Myocyte (in vitro differentiated cells): Measurements from ENCODE around the gene DRD3. TPM values are rescaled to one million over a fixed set of nuclear protein-coding genes. Genes with fewer than 3 reads are reported as not detected.

Experiments
- DNase-seq: peaks from one replicate; pipeline ENCODE4 v3.0.0-alpha.2; 2012; ENCODE audit warnings: low read depth
- total RNA-seq: library from RNA; depleted of rRNA; stranded (reverse); fragments of >200 nt; gene quantifications from 2 replicates; pipeline ENCODE4 v1.2.3, GENCODE V29; 2014

DRD3 gene
- total RNA-seq, 1 donor from 2014 or later: not detected

GRCh38 chr3:114078126-114078525 is 100.7 kb downstream of the DRD3 start:
- no peak for DNase-seq

Other genes starting within 250 kb of the DRD3 start
- gene ZDHHC23, start 231.0 kb downstream of the DRD3 start, total RNA-seq: 0.11 TPM in 1 of 2 replicates, not detected in the other
- 1.4 TPM in 2 replicates for gene CCDC191, start 122.5 kb downstream of the DRD3 start, total RNA-seq
- gene QTRT2, start 122.3 kb downstream of the DRD3 start, total RNA-seq: 8.0 and 12.4 TPM in 2 replicates
- 0.10 TPM in 1 of 2 replicates, not detected in the other for gene ZNF80, start 58.5 kb upstream of the DRD3 start, total RNA-seq
- not detected in 2 replicates for gene TIGIT, start 115.0 kb upstream of the DRD3 start, total RNA-seq